Liver (tissue), 9 donors: ENCODE results near the gene MYOM1. TPM values are rescaled to one million over a fixed set of nuclear protein-coding genes. Genes with fewer than 3 reads are reported as not detected.

Experiments used
- DNase-seq: peaks from one replicate; pipeline ENCODE4 v3.0.0-alpha.2; 2017; ENCODE audit warnings: low spot score
- H3K27ac ChIP-seq, 2 donors: one replicate each; pipeline ENCODE4 v1.7.0; 2013; ENCODE audit warnings: inconsistent platforms in 2 of 2, low read length in 2 of 2, control low read depth in 1 of 2, low read depth in 1 of 2, mild to moderate bottlenecking in 1 of 2
- H3K27me3 ChIP-seq, 4 donors: one replicate each; pipeline versions ENCODE4 v1.6.1 to v1.7.0; 2013; ENCODE audit warnings: low read length in 3 of 4, inconsistent platforms in 1 of 4, mild to moderate bottlenecking in 1 of 4, moderate library complexity in 1 of 4; ENCODE audit not compliant: control insufficient read depth in 4 of 4, insufficient read depth in 4 of 4
- H3K36me3 ChIP-seq, 4 donors: one replicate each; pipeline versions ENCODE4 v1.6.1 to v1.7.0; 2013; ENCODE audit warnings: low read length in 3 of 4, mild to moderate bottlenecking in 3 of 4, low read depth in 1 of 4, moderate library complexity in 1 of 4; ENCODE audit not compliant: control insufficient read depth in 4 of 4, insufficient read depth in 3 of 4
- H3K4me1 ChIP-seq, 4 donors: one replicate each; pipeline versions ENCODE4 v1.6.1 to v1.7.0; 2013; ENCODE audit warnings: low read length in 3 of 4, mild to moderate bottlenecking in 3 of 4, moderate library complexity in 1 of 4; ENCODE audit not compliant: control insufficient read depth in 4 of 4, insufficient read depth in 4 of 4
- H3K4me3 ChIP-seq, 3 donors: one replicate each; pipeline versions ENCODE4 v1.6.1 to v1.7.0; 2013; ENCODE audit warnings: low read length in 3 of 3, control low read depth in 1 of 3, low read depth in 1 of 3, mild to moderate bottlenecking in 1 of 3
- H3K9ac ChIP-seq, 2 donors: one replicate each; pipeline ENCODE4 v1.7.0; 2013; ENCODE audit warnings: low read length in 2 of 2, mild to moderate bottlenecking in 2 of 2, moderate library complexity in 2 of 2, control low read depth in 1 of 2, low read depth in 1 of 2
- H3K9me3 ChIP-seq, 4 donors: one replicate each; pipeline versions ENCODE4 v1.6.1 to v1.7.0; 2013; ENCODE audit warnings: low read length in 3 of 4; ENCODE audit not compliant: control insufficient read depth in 4 of 4
- EGR1 ChIP-seq, 2 donors: IDR thresholded peaks; 2 replicates each; pipeline ENCODE4 v1.6.1; 2016 to 2018; ENCODE audit warnings: antibody characterized with exemption in 2 of 2, low read depth in 2 of 2
- FOXA1 ChIP-seq: IDR thresholded peaks from 2 replicates; pipeline ENCODE4 v1.6.1; 2016; ENCODE audit warnings: antibody characterized with exemption
- FOXA2 ChIP-seq: IDR thresholded peaks from 2 replicates; pipeline ENCODE4 v1.6.1; 2016; ENCODE audit warnings: antibody characterized with exemption
- GABPA ChIP-seq, 2 donors: IDR thresholded peaks in 1 of 2; conservative IDR thresholded peaks in 1 of 2; 2 replicates each; pipeline ENCODE4 v1.6.1; 2016; ENCODE audit warnings: antibody characterized with exemption in 2 of 2, mild to moderate bottlenecking in 1 of 2, moderate library complexity in 1 of 2
- HNF4A ChIP-seq, 2 donors: conservative IDR thresholded peaks; 2 replicates each; pipeline ENCODE4 v1.6.1; 2016; ENCODE audit warnings: antibody characterized with exemption in 2 of 2, mild to moderate bottlenecking in 2 of 2
- HNF4G ChIP-seq: IDR thresholded peaks from 2 replicates; pipeline ENCODE4 v1.6.1; 2016; ENCODE audit warnings: antibody characterized with exemption
- JUND ChIP-seq, 2 donors: IDR thresholded peaks; 2 replicates each; pipeline ENCODE4 v1.6.1; 2016; ENCODE audit warnings: antibody characterized with exemption in 2 of 2
- REST ChIP-seq: IDR thresholded peaks from 2 replicates; pipeline ENCODE4 v1.6.1; 2016; ENCODE audit warnings: antibody characterized with exemption, mild to moderate bottlenecking
- RXRA ChIP-seq, 2 donors: IDR thresholded peaks; 2 replicates each; pipeline ENCODE4 v1.6.1; 2017 to 2018; ENCODE audit warnings: antibody characterized with exemption in 2 of 2, mild to moderate bottlenecking in 1 of 2
- TAF1 ChIP-seq: conservative IDR thresholded peaks from 2 replicates; pipeline ENCODE4 v1.6.1; 2016; ENCODE audit warnings: antibody characterized with exemption, mild to moderate bottlenecking
- YY1 ChIP-seq: IDR thresholded peaks from 2 replicates; pipeline ENCODE4 v1.6.1; 2016; ENCODE audit warnings: antibody characterized with exemption, mild to moderate bottlenecking
- WGBS: extraction: QIAGEN DNeasy Blood & Tissue Kit; methylation state at CpG from one replicate; pipeline ENCODE4 v1.1.7; 2013; 5-methylcytosine and 5-hydroxymethylcytosine counted together
- polyA plus RNA-seq, 2 donors: library from polyadenylated mRNA; stranded (reverse) in 1 of 2; unstranded in 1 of 2; fragments of 200-250 nt in 1 of 2; fragments of >200 nt in 1 of 2; fragmentation: Nextera tagmentation in 1 of 2; extraction: Ambion mirVana in 1 of 2; gene quantifications; one replicate each; pipeline versions ENCODE4 v1.2.1 to v1.2.3, GENCODE V29; 2013 to 2015
- total RNA-seq, 2 donors: library from RNA; depleted of rRNA; stranded (reverse); fragments of >200 nt; gene quantifications; one replicate each; pipeline ENCODE4 v1.2.3, GENCODE V29; 2014
- TF ChIP-seq, protein P1 (sequence below): fragments of 150-350 bp; IDR thresholded peaks from 2 replicates; pipeline ENCODE4 v1.5.1; 2017; ENCODE audit warnings: improper control_type of control experiment, low read depth, low read length; ENCODE audit not compliant: missing input control
- TF ChIP-seq, protein P2 (sequence below): IDR thresholded peaks from 2 replicates; pipeline ENCODE4 v1.6.1; 2016; ENCODE audit warnings: antibody characterized with exemption
- donor health status: healthy.
- donor health status: healthy.
- donor health status: healthy.
- donor health status: healthy.
- donor health status: healthy.

Gene MYOM1
- total and polyA plus RNA-seq, 4 donors, result 10.1 to 48.4 (median 21.3) TPM

DNA sequence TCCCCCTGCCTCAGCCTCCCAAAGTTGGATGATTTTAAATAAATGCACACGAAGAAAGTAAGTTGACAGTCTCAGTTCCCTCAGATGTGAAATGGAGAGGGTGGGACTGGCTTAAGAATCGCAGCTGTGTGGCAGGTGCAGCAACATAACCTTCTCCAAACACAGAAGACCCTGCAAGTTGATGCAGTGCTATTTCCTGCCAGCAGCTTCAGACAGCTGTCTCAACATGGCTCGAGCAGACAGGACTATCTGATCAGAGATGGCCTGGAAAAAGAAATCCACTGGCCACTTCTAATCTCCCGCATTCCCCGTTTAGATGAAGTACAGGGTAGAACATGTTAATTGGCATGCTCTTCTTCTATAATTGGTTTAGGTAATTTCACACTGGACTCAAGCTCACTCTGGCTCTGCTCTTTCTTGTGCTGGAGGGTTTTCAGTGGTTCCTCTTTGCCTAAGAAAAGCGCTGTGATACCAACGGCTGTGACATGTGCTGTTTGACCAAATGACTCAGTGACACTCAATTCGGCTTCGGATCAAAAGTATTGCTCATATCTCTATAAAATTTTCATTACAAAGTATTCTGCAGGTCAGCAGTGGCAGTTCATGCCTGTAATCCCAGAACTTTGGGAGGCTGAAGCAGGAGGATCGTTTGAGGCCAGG lies 40.2 kb downstream of the MYOM1 start:
- DNase-seq, result no peak
- 83% methylated on average over 10 of the region's 10 CpGs for WGBS

GRCh38 chr18:3177902-3178687 lies 41.7 kb downstream of the MYOM1 start:
- H3K36me3 ChIP-seq, result no peaks in the 10 kb centered on the region
- no peak overlapping the region for H3K4me3 ChIP-seq
- DNase-seq, result no peak
- peaks cover 1 to 18% (median 13%) of the 10 kb centered on the region in 4 donors for H3K4me1 ChIP-seq
- H3K27me3 ChIP-seq, result no peaks in the 10 kb centered on the region
- peak overlapping the region in 1 of 2 donors; percentile 8 for H3K27ac ChIP-seq
- WGBS, result 84% methylated on average over 15 of the region's 15 CpGs
- no peak for TF ChIP-seq FOXA1
- TF ChIP-seq, protein P1, sequence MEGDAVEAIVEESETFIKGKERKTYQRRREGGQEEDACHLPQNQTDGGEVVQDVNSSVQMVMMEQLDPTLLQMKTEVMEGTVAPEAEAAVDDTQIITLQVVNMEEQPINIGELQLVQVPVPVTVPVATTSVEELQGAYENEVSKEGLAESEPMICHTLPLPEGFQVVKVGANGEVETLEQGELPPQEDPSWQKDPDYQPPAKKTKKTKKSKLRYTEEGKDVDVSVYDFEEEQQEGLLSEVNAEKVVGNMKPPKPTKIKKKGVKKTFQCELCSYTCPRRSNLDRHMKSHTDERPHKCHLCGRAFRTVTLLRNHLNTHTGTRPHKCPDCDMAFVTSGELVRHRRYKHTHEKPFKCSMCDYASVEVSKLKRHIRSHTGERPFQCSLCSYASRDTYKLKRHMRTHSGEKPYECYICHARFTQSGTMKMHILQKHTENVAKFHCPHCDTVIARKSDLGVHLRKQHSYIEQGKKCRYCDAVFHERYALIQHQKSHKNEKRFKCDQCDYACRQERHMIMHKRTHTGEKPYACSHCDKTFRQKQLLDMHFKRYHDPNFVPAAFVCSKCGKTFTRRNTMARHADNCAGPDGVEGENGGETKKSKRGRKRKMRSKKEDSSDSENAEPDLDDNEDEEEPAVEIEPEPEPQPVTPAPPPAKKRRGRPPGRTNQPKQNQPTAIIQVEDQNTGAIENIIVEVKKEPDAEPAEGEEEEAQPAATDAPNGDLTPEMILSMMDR, result no peak
- TF ChIP-seq, protein P2, sequence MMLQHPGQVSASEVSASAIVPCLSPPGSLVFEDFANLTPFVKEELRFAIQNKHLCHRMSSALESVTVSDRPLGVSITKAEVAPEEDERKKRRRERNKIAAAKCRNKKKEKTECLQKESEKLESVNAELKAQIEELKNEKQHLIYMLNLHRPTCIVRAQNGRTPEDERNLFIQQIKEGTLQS, result no peak
- no peak for TF ChIP-seq HNF4A (conservative IDR thresholded peaks at IDR 0.05)
- no peak for TF ChIP-seq REST
- TF ChIP-seq JUND (IDR thresholded peaks at IDR 0.05), result peak; percentile 19 to 24
- TF ChIP-seq TAF1, result no peak
- no peak for TF ChIP-seq HNF4G
- no peak overlapping the region for H3K9ac ChIP-seq
- H3K9me3 ChIP-seq, result no peaks in the 10 kb centered on the region

More for the DNA sequence above, 40.2 kb downstream of the MYOM1 start:
- H3K9me3 ChIP-seq, result no peaks in the 10 kb centered on the region
- H3K9ac ChIP-seq, result no peak overlapping the region
- H3K27ac ChIP-seq, result no peak overlapping the region
- no peak overlapping the region for H3K4me3 ChIP-seq
- H3K27me3 ChIP-seq, result no peaks in the 10 kb centered on the region
- no peaks in the 10 kb centered on the region for H3K36me3 ChIP-seq
- TF ChIP-seq EGR1 (IDR thresholded peaks at IDR 0.05; ENCODE audit: low read depth in 2 of 2), result no peak
- no peak for TF ChIP-seq REST
- TF ChIP-seq GABPA (IDR thresholded peaks at IDR 0.05 in 1 of 2, conservative IDR thresholded peaks at IDR 0.05 in 1 of 2), result no peak
- no peak for TF ChIP-seq FOXA2
- peak in 1 of 2 donors; percentile 13 for TF ChIP-seq JUND (IDR thresholded peaks at IDR 0.05)
- no peak for TF ChIP-seq RXRA (IDR thresholded peaks at IDR 0.05)
- TF ChIP-seq YY1, result no peak
- TF ChIP-seq, protein P2, result no peak
- H3K4me1 ChIP-seq, result peaks cover 1 to 16% (median 12%) of the 10 kb centered on the region in 4 donors
